ENCODE results near the gene POU2F1.
"Not testable (repeated sequence)": the region's sequence is repeated elsewhere in the genome, so short reads cannot be mapped to it uniquely, and the experiment has no call there.

POU2F1 gene

DNA sequence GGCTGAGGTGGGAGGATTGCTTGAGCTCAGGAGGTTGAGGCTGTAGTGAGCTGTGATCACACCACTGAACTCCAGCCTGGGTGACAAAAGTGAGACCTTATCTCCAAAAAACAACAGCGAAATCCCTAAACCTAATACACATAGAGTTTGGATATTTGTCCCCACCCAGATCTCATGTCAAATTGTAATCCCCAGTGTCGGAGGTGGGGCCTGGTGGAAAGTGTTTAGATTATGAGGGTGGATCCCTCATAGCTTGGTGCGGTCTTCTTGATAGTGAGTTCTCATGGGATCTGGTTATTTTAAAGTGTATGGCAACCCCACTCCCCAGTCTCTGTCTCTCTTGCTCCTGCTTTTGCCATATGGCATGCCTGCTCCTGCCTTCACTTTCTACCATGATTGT lies 94.0 kb downstream of the POU2F1 start:
- DNase-seq (ENCODE audit: low read depth), result no peak

DNA sequence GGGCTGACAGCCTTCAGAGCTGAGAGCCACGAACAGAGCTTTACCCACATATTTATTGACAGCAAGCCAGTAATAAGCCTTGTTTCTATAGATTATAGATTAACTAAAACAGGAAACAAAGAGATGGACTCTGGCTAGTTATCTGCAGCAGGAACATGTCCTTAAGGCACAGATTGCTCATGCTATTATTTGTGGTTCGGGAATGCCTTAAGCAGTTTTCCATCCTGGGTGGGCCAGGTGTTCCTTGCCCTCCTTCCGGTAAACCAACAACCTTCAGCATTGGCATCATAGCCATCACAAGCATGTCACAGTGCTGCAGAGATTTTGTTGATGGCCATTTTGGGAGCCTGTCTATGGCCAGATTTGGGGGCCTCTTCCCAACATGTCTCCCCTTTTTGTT lies 96.8 kb downstream of the POU2F1 start:
- DNase-seq (ENCODE audit: low read depth), result no peak

DNA sequence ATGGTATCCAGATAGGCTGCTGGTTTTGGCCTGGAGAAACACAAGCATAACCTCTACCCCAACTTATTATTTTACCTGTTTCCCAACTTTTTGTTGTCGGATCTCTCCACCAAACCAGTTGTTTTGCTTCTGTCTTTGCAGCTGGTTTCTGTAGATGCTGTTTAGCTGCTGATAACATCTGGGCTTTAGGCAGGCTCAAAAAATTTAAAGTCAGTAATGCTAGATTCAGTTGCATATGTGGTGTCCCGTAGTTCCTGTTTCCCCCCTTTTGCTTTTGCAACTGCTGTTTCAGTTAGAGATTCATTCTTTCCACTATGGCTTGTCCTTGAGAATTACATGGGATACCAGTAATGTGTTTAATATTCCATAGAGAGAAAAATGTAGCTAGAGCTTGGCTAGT lies 98.5 kb downstream of the POU2F1 start:
- not testable (repeated sequence) for DNase-seq (ENCODE audit: low read depth)

DNA sequence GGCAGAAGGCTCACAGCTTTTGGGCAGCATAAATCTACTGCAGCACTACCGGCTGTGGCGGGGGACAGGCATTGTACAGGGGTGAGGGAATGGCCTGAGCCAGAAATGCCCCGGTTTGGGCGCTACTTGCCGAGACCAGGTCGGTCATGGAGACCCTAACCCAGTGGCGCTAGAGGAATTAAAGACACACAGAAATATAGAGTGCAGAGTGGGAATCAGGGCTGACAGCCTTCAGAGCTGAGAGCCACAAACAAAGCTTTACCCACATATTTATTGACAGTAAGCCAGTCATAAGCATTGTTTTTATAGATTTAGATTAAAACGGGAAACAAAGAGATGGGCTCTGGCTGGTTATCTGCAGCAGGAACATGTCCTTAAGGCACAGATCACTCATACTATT lies 101.8 kb downstream of the POU2F1 start:
- DNase-seq (ENCODE audit: low read depth), result no peak

- DNase-seq (ENCODE audit: low read depth), result no peak
These were observed 104.5 kb downstream of the POU2F1 start for GRCh38 chr1:167325151-167325550.

DNA sequence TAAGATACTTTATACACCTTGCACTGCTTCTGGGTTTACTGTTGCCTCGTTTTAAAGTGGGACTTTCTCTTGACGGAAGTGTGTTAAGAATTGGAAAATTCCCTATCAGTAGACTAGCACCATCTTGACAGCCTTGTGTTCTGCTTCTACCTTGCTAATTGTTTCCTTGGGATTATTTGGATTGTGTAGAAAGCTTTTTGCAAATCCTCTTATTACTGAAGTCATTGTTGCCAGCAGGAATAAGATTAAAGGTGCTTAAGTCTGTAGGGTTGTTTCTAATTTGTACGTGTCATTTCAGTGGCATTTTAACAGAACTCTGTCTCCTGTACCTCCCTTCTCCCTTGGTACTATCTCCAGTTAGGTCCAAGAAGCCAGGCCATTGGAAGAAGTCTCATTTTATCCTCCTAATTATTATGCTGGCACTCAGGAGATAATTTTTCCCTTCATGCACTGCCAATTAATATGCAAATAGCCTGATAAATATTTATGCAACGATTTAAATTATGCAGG lies 107.7 kb downstream of the POU2F1 start:
- no peak for DNase-seq (ENCODE audit: low read depth)

DNA sequence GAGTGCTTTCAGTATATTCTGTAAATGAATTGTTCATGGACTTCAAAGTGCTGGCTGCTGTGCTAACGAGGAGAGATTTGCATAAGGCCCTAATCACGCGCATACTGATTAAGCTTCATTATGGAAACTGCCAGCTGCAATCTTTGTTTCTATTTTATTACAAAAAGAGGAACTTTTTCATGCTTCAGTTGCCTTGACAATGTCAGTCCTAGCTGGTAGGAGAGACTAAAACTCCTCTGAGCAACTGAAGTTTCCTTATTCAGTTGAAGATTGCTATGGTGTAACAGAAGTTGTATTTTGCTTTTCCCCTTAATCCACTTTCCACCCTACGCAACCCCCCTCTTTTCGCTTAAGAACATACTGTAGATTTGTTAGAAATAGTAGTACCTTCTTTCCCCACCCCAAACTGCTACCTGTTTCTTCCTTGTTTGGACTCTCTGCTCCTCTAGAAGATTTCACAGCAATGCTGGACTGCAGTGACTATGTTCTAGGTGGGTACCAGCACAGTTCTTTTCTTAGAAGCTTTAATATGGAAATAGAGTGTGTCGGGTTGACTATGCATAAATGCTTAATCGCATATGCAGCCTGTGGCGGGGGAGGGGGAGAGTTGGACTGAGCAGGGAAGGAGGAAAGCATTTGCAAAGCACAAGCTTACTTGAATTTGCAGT lies 108.3 kb downstream of the POU2F1 start:
- DNase-seq (ENCODE audit: low read depth), result no peak

GRCh38 chr1:167330601-167331293 lies 110.1 kb downstream of the POU2F1 start:
- DNase-seq (ENCODE audit: low read depth), result no peak

- no peak for DNase-seq (ENCODE audit: low read depth)
These were observed 111.0 kb downstream of the POU2F1 start for GRCh38 chr1:167331650-167332049.

- DNase-seq (ENCODE audit: low read depth), result no peak
These were observed 111.8 kb downstream of the POU2F1 start for GRCh38 chr1:167332503-167332902.

DNA sequence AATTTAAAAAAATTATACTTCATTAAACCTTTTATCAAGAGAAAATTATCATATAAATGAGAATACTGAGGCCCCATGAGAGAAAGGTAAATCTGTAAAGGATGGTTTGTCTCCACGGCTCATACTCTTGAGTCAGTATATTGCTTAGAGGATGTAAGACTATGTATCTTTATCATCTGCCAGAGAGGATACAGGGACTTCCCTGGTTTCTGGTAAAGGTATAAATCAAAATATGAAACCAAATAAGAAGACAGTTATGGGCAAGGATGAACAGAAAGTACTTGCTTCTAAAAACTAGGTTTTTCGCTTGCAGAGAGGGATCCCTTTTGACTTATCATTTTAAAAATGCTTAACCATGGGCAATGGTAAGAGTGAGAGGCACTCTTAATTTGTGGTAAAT lies 112.4 kb downstream of the POU2F1 start:
- DNase-seq (ENCODE audit: low read depth), result no peak

- no peak for DNase-seq (ENCODE audit: low read depth)
These were observed 113.0 kb downstream of the POU2F1 start for GRCh38 chr1:167333703-167334102.

- DNase-seq (ENCODE audit: low read depth), result no peak
These were observed 118.7 kb downstream of the POU2F1 start for GRCh38 chr1:167339405-167339804.

DNA sequence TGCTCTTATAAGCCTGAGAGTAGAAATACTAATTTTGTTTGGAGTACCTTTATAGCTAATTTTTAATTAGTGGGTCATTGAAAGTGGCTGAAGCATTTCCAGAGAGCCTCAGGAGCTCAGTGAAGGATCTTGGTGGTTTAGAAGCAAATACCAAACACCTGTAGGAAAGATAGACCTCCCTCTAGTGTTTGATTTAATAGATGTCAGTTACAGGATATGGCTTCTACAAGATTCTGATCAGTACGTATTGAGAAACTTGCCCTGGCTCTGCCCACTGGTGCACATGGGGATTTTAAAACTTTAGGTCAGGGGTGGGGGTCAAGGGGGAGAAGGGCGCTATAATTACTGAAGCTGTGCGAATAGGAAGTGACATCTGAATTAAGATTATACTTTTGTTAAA lies 122.2 kb downstream of the POU2F1 start:
- DNase-seq (ENCODE audit: low read depth), result no peak

DNA sequence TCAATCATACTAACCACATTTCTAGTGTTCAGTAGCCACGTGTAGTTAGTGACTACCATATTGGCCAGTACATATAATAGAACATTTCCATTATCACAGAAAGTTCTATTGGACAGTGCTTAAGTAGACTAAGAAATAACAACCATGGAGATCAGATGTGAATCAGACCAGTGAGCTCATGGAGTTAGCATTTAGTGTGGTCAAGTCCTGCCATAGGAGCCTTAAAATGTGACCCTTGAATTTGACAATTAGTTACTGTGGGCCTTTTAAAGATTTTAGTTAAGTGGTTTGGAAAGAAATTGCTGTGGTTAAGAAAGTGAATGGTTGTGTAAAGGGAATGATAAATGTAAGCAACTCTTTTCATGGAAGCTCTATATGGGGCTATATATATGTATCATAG lies 123.4 kb downstream of the POU2F1 start:
- DNase-seq (ENCODE audit: low read depth), result no peak

- DNase-seq (ENCODE audit: low read depth), result no peak
These were observed 124.1 kb downstream of the POU2F1 start for GRCh38 chr1:167344615-167345385.

GRCh38 chr1:167345386-167345733 lies 124.7 kb downstream of the POU2F1 start:
- DNase-seq (ENCODE audit: low read depth), result no peak

DNA sequence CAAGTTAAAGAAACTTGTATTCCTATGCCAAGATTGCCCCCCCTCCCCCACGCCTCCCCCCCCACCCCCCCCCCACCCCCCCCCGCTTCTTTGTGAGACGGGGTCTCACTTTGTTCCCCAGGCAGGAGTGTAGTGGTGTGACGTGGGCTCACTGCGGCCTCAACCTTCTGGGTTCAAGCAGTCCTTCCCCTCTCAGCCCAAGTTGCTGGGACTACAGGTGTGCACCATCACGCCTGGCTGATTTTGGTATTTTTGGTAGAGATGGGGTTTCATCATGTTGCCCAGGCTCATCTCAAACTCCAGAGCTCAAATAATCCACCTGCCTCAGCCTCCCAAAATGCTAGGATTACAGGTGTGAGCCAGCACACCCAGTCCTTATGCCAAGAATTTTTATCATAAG lies 136.6 kb downstream of the POU2F1 start:
- no peak for DNase-seq (ENCODE audit: low read depth)

DNA sequence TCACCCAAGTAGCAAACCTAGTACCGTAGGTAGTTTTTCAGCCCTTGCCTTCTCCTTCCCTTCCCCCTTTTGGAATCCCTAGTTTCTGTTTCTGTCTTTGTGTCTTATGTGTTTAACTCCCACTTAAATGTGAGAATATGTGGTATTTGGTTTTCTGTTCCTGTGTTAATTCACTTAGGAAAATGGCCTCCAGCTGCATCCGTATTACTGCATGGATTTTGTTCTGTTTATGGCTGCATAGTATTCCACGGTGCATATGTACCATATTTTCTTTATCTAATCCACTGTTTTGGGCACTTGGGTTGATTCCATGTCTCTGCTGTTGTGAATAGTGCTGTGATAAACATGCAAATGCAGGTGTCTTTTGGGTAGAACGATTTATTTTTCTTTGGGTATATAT lies 138.6 kb downstream of the POU2F1 start:
- DNase-seq (ENCODE audit: low read depth), result no peak

GRCh38 chr1:167360120-167360519 lies 139.4 kb downstream of the POU2F1 start:
- no peak for DNase-seq (ENCODE audit: low read depth)

DNA sequence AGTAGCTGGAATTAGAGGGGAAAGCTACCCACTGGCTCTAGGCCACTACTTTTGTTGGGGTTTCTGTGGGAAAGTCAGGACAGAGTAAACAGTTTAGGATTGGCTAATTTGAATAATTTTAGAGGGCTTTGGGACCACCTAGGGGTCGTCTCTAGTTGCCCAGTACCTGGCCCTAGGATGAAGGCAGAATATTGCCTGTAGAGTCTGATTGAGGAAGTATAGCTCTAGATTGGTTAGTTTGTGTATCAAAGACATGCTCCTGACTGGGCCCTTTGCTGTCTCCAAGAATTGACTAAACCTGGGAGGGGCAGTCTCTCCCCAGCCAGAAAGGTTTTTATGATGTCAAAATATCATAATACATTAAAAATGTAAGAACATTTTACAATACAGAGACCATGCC lies 142.0 kb downstream of the POU2F1 start:
- DNase-seq (ENCODE audit: low read depth), result no peak

- DNase-seq (ENCODE audit: low read depth), result no peak
These were observed 144.1 kb downstream of the POU2F1 start for GRCh38 chr1:167364826-167365225.

GRCh38 chr1:167365360-167365759 lies 144.7 kb downstream of the POU2F1 start:
- no peak for DNase-seq (ENCODE audit: low read depth)
